AG09309 (cell line): ENCODE results near the gene ZNF445.
A peak's percentile ranks its signal among the peaks of the same experiment; 100 is the strongest.

Source experiments
- DNase-seq: peaks from one replicate; pipeline ENCODE4 v3.0.0-alpha.2; 2010; ENCODE audit warnings: low read depth
- H3K4me3 ChIP-seq: 2 replicates; pipeline ENCODE4 v1.5.1; 2011; ENCODE audit warnings: mild to moderate bottlenecking, low read depth, low read length, moderate library complexity; ENCODE audit not compliant: control insufficient read depth
- CTCF ChIP-seq: IDR thresholded peaks from 2 replicates; pipeline ENCODE4 v1.5.1; 2011; ENCODE audit warnings: mild to moderate bottlenecking, low read depth, low read length, inconsistent platforms; ENCODE audit not compliant: insufficient read depth, control insufficient read depth; ENCODE audit errors: missing control alignments

ZNF445 gene

GRCh38 chr3:44477312-44478030 lies at the start of gene ZNF445:
Gene ZNF445, minus strand, starts transcription at chr3:44477670. Its CDS starts 22,121 bp downstream, at chr3:44455549.
- peak; percentile 29 for DNase-seq
- no peak for TF ChIP-seq CTCF

GRCh38 chr3:44525060-44525459 lies 47.6 kb upstream of the ZNF445 start:
- TF ChIP-seq CTCF = no peak
- H3K4me3 ChIP-seq = no peak overlapping the region
- DNase-seq = no peak

More at GRCh38 chr3:44477312-44478030, at the start of gene ZNF445:
- H3K4me3 ChIP-seq = peak within 1 kb of the TSS; percentile 60

- no peak for DNase-seq
- no peak for TF ChIP-seq CTCF
- no peak overlapping the region for H3K4me3 ChIP-seq
These were observed 45.0 kb upstream of the ZNF445 start for GRCh38 chr3:44522494-44522933.

GRCh38 chr3:44521721-44522120 lies 44.3 kb upstream of the ZNF445 start:
- no peak overlapping the region for H3K4me3 ChIP-seq
- TF ChIP-seq CTCF = no peak
- no peak for DNase-seq

GRCh38 chr3:44518782-44519156 lies 41.3 kb upstream of the ZNF445 start:
- DNase-seq = no peak
- no peak for TF ChIP-seq CTCF
- H3K4me3 ChIP-seq = no peak overlapping the region

- no peak for DNase-seq
These were observed 38.8 kb upstream of the ZNF445 start for GRCh38 chr3:44516230-44516629.

More at GRCh38 chr3:44516230-44516629, 38.8 kb upstream of the ZNF445 start:
- no peak for TF ChIP-seq CTCF
- no peak overlapping the region for H3K4me3 ChIP-seq
